Esophagus muscularis mucosa (tissue), 4 donors: Measurements from ENCODE around the gene NEK2. TPM values are rescaled to one million over a fixed set of nuclear protein-coding genes. Genes with fewer than 3 reads are reported as not detected.

ENCODE experiments used
- DNase-seq: peaks from one replicate; pipeline ENCODE4 v3.0.0-alpha.2; 2017; ENCODE audit errors: extremely low spot score
- H3K27ac ChIP-seq, 4 donors: fragments of 200-600 bp; sonication (generic); replicated peaks in 1 of 4; 1 replicate in 3 of 4; 2 replicates in 1 of 4; pipeline ENCODE4 v1.5.1; 2016 to 2019; ENCODE audit warnings: mild to moderate bottlenecking in 1 of 4
- H3K27me3 ChIP-seq, 4 donors: fragments of 200-600 bp; sonication (generic); one replicate each; pipeline versions ENCODE4 v1.5.1 to v1.6.0; 2016 to 2019
- H3K36me3 ChIP-seq, 4 donors: fragments of 200-600 bp; sonication (generic); one replicate each; pipeline ENCODE4 v1.5.1; 2016 to 2019
- H3K4me1 ChIP-seq, 4 donors: fragments of 200-600 bp; sonication (generic); one replicate each; pipeline ENCODE4 v1.5.1; 2016 to 2019
- H3K4me3 ChIP-seq, 4 donors: fragments of 200-600 bp; sonication (generic); 1 replicate in 2 of 4; 2 replicates in 2 of 4; pipeline ENCODE4 v1.5.1; 2016 to 2019; ENCODE audit warnings: mild to moderate bottlenecking in 4 of 4, moderate library complexity in 1 of 4
- H3K9me3 ChIP-seq, 4 donors: fragments of 200-600 bp; sonication (generic); 1 replicate in 3 of 4; 2 replicates in 1 of 4; pipeline ENCODE4 v1.5.1; 2016 to 2019
- CTCF ChIP-seq, 3 experiments: fragments of 200-600 bp in 2 of 3; fragments of 450-650 bp in 1 of 3; sonication (generic) in 2 of 3; IDR thresholded peaks; one replicate each; pipeline ENCODE4 v1.5.1; 2017 to 2019; ENCODE audit warnings: antibody characterized with exemption in 3 of 3, mild to moderate bottlenecking in 2 of 3, moderate library complexity in 1 of 3
- EP300 ChIP-seq: sonication (generic); formaldehyde crosslinking; IDR thresholded peaks from one replicate; pipeline ENCODE4 v1.6.1; 2017; ENCODE audit warnings: antibody characterized with exemption
- POLR2A ChIP-seq: fragments of 450-650 bp; IDR thresholded peaks from one replicate; pipeline ENCODE4 v1.6.1; 2017; ENCODE audit warnings: antibody characterized with exemption, moderate library complexity, mild to moderate bottlenecking, low read depth
- POLR2AphosphoS5 ChIP-seq, 2 donors: sonication (generic); formaldehyde crosslinking; IDR thresholded peaks; one replicate each; pipeline ENCODE4 v1.6.1; 2017; ENCODE audit warnings: antibody characterized with exemption in 2 of 2
- WGBS: methylation state at CpG from one replicate; pipeline ENCODE4 v1.1.5; 2018; 5-methylcytosine and 5-hydroxymethylcytosine counted together
- intact Hi-C: fragments of 100-400 bp; cut with DNase I; formaldehyde crosslinking; loops from one replicate; pipeline ENCODE4 v1.15.1; 2023
- total RNA-seq, 4 donors: library from RNA; depleted of rRNA; stranded (reverse); fragments of >200 nt; gene quantifications; one replicate each; pipeline versions ENCODE4 v1.1.0 to v1.2.1, GENCODE V29; 2016

The NEK2 gene
- total RNA-seq, 4 donors from 2014 or later, result not detected

GRCh38 chr1:211656728-211657127 is 18.7 kb downstream of the NEK2 start:
- Histone ChIP-seq H3K27me3 (no peaks in the 10 kb centered on the region), H3K36me3 (no peaks in the 10 kb centered on the region), H3K27ac (no peak overlapping the region), H3K4me1 (peaks cover 0 to 7% (median 6%) of the 10 kb centered on the region in 4 donors), H3K4me3 (no peak overlapping the region), H3K9me3 (no peaks in the 10 kb centered on the region)
- TF ChIP-seq CTCF (IDR thresholded peaks at IDR 0.05) (no peak), EP300 (no peak), POLR2AphosphoS5 (IDR thresholded peaks at IDR 0.05) (no peak), POLR2A (no peak)
- no peak for DNase-seq
- 96% methylated on average over 4 of the region's 4 CpGs for WGBS
- intact Hi-C loops, result loop anchor here (10.0 kb wide), 1 partner anchor 332 kb away; the partner anchor contains the start of gene TRAF5

- H3K4me3 ChIP-seq, result peak overlapping the region in 2 of 4 donors; percentile 16 to 32
- no peaks in the 10 kb centered on the region for H3K9me3 ChIP-seq
- DNase-seq, result no peak
- no peaks in the 10 kb centered on the region for H3K36me3 ChIP-seq
- H3K27ac ChIP-seq, result no peak overlapping the region
- intact Hi-C loops, result loop anchor here (2.0 to 10.0 kb wide), 4 partner anchors 76 to 330 kb away; partner anchors contain the start of genes SLC30A1 and TRAF5
- peaks cover 0 to 7% (median 6%) of the 10 kb centered on the region in 4 donors for H3K4me1 ChIP-seq
- TF ChIP-seq POLR2AphosphoS5 (IDR thresholded peaks at IDR 0.05) (peak in 1 of 2 donors; percentile 44), POLR2A (no peak), EP300 (no peak), CTCF (IDR thresholded peaks at IDR 0.05) (peak; percentile 89 to 91 (median 91))
- WGBS, result 40% methylated on average over 27 of the region's 27 CpGs
- no peaks in the 10 kb centered on the region for H3K27me3 ChIP-seq
Measured at GRCh38 chr1:211654838-211655787, 20.3 kb downstream of the NEK2 start.

GRCh38 chr1:211653959-211654496 is 21.4 kb downstream of the NEK2 start:
- H3K9me3 ChIP-seq, result no peaks in the 10 kb centered on the region
- DNase-seq, result no peak
- no peaks in the 10 kb centered on the region for H3K27me3 ChIP-seq
- intact Hi-C loops, result loop anchor here (2.0 to 10.0 kb wide), 4 partner anchors 75 to 329 kb away; partner anchors contain the start of genes SLC30A1 and TRAF5
- WGBS, result 54% methylated on average over 6 of the region's 9 CpGs
- no peak overlapping the region for H3K4me3 ChIP-seq
- no peak for TF ChIP-seq POLR2AphosphoS5 (IDR thresholded peaks at IDR 0.05)
- TF ChIP-seq POLR2A, result no peak
- no peak for TF ChIP-seq EP300
- H3K4me1 ChIP-seq, result peaks cover 0 to 13% (median 6%) of the 10 kb centered on the region in 4 donors
- no peak overlapping the region for H3K27ac ChIP-seq
- no peaks in the 10 kb centered on the region for H3K36me3 ChIP-seq

- H3K9me3 ChIP-seq, result no peaks in the 10 kb centered on the region
- no peak overlapping the region for H3K27ac ChIP-seq
- H3K27me3 ChIP-seq, result no peaks in the 10 kb centered on the region
- H3K36me3 ChIP-seq, result no peaks in the 10 kb centered on the region
- DNase-seq, result no peak
- no peak overlapping the region for H3K4me3 ChIP-seq
- whole genome bisulfite sequencing, result 88% methylated on average over 4 of the region's 4 CpGs
- TF ChIP-seq POLR2A, result no peak
- intact Hi-C loops, result loop anchor here (5.0 to 10.0 kb wide), 2 partner anchors 181 to 328 kb away; partner anchors contain the start of gene TRAF5
- peaks cover 2 to 17% (median 6%) of the 10 kb centered on the region in 4 donors for H3K4me1 ChIP-seq
Measured at GRCh38 chr1:211653293-211653692, 22.1 kb downstream of the NEK2 start.

GRCh38 chr1:211652371-211652770 is 23.1 kb downstream of the NEK2 start:
- Histone ChIP-seq H3K36me3 (no peaks in the 10 kb centered on the region), H3K9me3 (no peaks in the 10 kb centered on the region), H3K27ac (no peak overlapping the region), H3K27me3 (no peaks in the 10 kb centered on the region), H3K4me1 (peaks cover 3 to 17% (median 6%) of the 10 kb centered on the region in 4 donors), H3K4me3 (no peak overlapping the region)
- no peak for DNase-seq
- intact Hi-C loops, result loop anchor here (5.0 to 10.0 kb wide), 2 partner anchors 180 to 328 kb away; partner anchors contain the start of gene TRAF5
- no peak for TF ChIP-seq POLR2A
- TF ChIP-seq CTCF (IDR thresholded peaks at IDR 0.05), result no peak
- no peak for TF ChIP-seq POLR2AphosphoS5 (IDR thresholded peaks at IDR 0.05)
- no peak for TF ChIP-seq EP300
- WGBS, result 87% methylated on average over 6 of the region's 6 CpGs
